Lung (tissue), 12 donors: Measurements from ENCODE around the gene TYRP1. TPM values are rescaled to one million over a fixed set of nuclear protein-coding genes. Genes with fewer than 3 reads are reported as not detected.

Source experiments
- ATAC-seq: fragments of 200-7000 bp; cut with Tn5 transposase; one replicate; pipeline ENCODE4 v1.9.1; 2020; ENCODE audit warnings: moderate number of reproducible peaks; ENCODE audit not compliant: insufficient read depth, low FRiP score
- DNase-seq, 3 donors: peaks; one replicate each; pipeline ENCODE4 v3.0.0-alpha.2; 2013 to 2017
- H3K27ac ChIP-seq, 2 donors: one replicate each; pipeline ENCODE4 v1.5.1; 2013; ENCODE audit warnings: mild to moderate bottlenecking in 2 of 2, moderate library complexity in 2 of 2, control low read depth in 1 of 2, inconsistent platforms in 1 of 2, low read depth in 1 of 2, low read length in 1 of 2
- H3K27me3 ChIP-seq, 3 donors: one replicate each; pipeline ENCODE4 v1.5.1; 2013; ENCODE audit warnings: low read length in 2 of 3; ENCODE audit not compliant: control insufficient read depth in 3 of 3, insufficient read depth in 3 of 3
- H3K36me3 ChIP-seq, 4 donors: one replicate each; pipeline ENCODE4 v1.5.1; 2013; ENCODE audit warnings: low read length in 4 of 4, mild to moderate bottlenecking in 1 of 4, moderate library complexity in 1 of 4; ENCODE audit not compliant: control insufficient read depth in 4 of 4, insufficient read depth in 4 of 4
- H3K4me1 ChIP-seq, 5 donors: one replicate each; pipeline ENCODE4 v1.5.1; 2013; ENCODE audit warnings: low read length in 5 of 5, mild to moderate bottlenecking in 2 of 5, moderate library complexity in 1 of 5; ENCODE audit not compliant: control insufficient read depth in 5 of 5, insufficient read depth in 5 of 5
- H3K4me3 ChIP-seq: one replicate; pipeline ENCODE4 v1.5.1; 2013; ENCODE audit warnings: mild to moderate bottlenecking, control low read depth, moderate library complexity
- H3K9ac ChIP-seq, 2 donors: one replicate each; pipeline ENCODE4 v1.5.1; 2013; ENCODE audit warnings: low read length in 2 of 2, control low read depth in 1 of 2; ENCODE audit not compliant: insufficient read depth in 1 of 2
- H3K9me3 ChIP-seq, 4 donors: one replicate each; pipeline ENCODE4 v1.5.1; 2013; ENCODE audit warnings: low read length in 3 of 4, mild to moderate bottlenecking in 1 of 4, moderate library complexity in 1 of 4; ENCODE audit not compliant: control insufficient read depth in 4 of 4, insufficient read depth in 3 of 4
- WGBS, 2 donors: extraction: QIAGEN DNeasy Blood & Tissue Kit; methylation state at CpG; one replicate each; pipeline ENCODE4 v1.1.7; 2013; 5-methylcytosine and 5-hydroxymethylcytosine counted together
- polyA plus RNA-seq, 2 donors: library from polyadenylated mRNA; stranded (reverse); fragments of 200-250 nt; gene quantifications; one replicate each; pipeline ENCODE4 v1.2.1, GENCODE V29; 2013
- total RNA-seq, 2 donors: library from RNA; depleted of rRNA in 1 of 2; stranded (reverse); fragments of >200 nt in 1 of 2; gene quantifications; one replicate each; pipeline ENCODE4 v1.2.1, GENCODE V29; 2014 to 2021
- TF ChIP-seq, protein P1 (sequence below): IDR thresholded peaks from 2 replicates; pipeline ENCODE4 v1.5.1; 2012; ENCODE audit warnings: mild to moderate bottlenecking; ENCODE audit errors: control extremely low read depth, extremely low read depth
- donor health status: control.
- donor health status: control.
- donor health status: Bipolar disorder and iron deficiency.
- donor health status: healthy.
- donor health status: DM: yes; HTN: yes; CAD: no.

The TYRP1 gene
- total and polyA plus RNA-seq, 4 donors: 0.59 to 5.1 (median 1.3) TPM

DNA sequence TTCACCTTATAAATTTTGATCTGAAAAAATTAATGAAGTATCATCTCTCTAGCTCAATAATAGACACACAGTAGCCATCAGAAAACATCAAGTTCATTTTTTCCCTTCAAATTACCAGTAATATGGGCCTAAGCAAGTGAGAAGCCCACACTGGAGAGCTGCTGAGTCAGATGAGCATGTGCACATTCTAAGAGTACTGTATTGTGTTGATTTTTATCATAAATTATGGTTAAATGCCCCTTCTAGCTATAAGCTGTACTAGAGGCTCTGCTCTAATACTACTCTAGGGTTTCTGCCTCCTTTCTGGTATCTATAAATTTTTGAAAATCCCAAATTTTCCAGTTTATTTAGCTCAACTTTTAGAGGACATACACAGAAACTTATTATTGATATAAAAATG lies 42.1 kb upstream of the TYRP1 start:
- H3K27me3 ChIP-seq: no peaks in the 10 kb centered on the region
- H3K9ac ChIP-seq: no peak overlapping the region
- no peak overlapping the region for H3K27ac ChIP-seq
- no peaks in the 10 kb centered on the region for H3K36me3 ChIP-seq
- H3K4me3 ChIP-seq: no peak overlapping the region
- H3K4me1 ChIP-seq: no peaks in the 10 kb centered on the region
- H3K9me3 ChIP-seq: no peaks in the 10 kb centered on the region
- ATAC-seq (no peak), DNase-seq (no peak)
- TF ChIP-seq, protein P1, sequence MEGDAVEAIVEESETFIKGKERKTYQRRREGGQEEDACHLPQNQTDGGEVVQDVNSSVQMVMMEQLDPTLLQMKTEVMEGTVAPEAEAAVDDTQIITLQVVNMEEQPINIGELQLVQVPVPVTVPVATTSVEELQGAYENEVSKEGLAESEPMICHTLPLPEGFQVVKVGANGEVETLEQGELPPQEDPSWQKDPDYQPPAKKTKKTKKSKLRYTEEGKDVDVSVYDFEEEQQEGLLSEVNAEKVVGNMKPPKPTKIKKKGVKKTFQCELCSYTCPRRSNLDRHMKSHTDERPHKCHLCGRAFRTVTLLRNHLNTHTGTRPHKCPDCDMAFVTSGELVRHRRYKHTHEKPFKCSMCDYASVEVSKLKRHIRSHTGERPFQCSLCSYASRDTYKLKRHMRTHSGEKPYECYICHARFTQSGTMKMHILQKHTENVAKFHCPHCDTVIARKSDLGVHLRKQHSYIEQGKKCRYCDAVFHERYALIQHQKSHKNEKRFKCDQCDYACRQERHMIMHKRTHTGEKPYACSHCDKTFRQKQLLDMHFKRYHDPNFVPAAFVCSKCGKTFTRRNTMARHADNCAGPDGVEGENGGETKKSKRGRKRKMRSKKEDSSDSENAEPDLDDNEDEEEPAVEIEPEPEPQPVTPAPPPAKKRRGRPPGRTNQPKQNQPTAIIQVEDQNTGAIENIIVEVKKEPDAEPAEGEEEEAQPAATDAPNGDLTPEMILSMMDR: no peak

DNA sequence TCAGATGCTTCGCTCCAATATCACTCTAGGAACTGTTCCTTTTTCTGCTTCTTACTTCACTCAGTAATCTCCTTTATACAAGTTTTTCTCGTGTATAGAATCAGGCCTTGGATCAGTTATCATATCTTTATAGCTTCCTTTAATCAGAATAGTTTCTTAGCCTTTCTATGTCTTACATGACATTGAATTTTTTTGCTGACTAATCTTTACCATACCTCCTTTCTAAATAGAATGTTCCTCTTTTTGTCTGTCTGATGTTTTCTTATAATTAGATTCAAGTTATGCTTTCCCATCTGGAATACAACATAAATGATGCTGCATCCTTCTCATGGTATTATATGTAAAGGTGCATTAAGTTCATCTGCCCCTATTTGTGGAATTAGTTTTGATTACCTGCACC lies 40.2 kb upstream of the TYRP1 start:
- TF ChIP-seq, protein P1: no peak
- Histone ChIP-seq H3K4me3 (no peak overlapping the region), H3K9ac (no peak overlapping the region), H3K27me3 (no peaks in the 10 kb centered on the region), H3K9me3 (peaks cover 0 to 6% (median 2%) of the 10 kb centered on the region in 4 donors), H3K36me3 (no peaks in the 10 kb centered on the region), H3K27ac (no peak overlapping the region), H3K4me1 (no peaks in the 10 kb centered on the region)
- WGBS, 2 donors: 15 to 35% methylated on average over 2 of the region's 2 CpGs
- ATAC-seq: no peak
- no peak for DNase-seq

DNA sequence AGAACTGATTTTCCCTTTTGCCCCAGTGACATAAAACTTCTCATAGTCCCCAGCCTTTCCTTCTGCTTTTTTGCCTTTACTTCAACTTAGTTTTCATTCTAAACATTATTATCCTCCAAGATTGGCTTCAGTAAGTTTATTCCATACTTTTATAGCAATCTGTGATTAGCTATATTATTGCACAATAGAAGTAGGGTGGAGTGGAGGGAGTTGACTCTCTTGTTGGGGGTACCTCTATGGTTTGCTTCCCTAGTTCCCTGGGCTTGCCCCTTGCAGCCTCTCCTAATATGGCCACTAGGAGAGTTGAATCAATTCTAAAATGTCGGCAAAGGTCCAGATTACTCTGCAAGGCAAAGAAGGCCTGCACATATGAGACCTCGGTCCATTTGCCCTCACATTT lies 36.4 kb upstream of the TYRP1 start:
- Histone ChIP-seq H3K4me3 (no peak overlapping the region), H3K36me3 (no peaks in the 10 kb centered on the region), H3K4me1 (no peaks in the 10 kb centered on the region), H3K27me3 (no peaks in the 10 kb centered on the region), H3K9me3 (peaks cover 0 to 10% (median 4%) of the 10 kb centered on the region in 4 donors), H3K27ac (no peak overlapping the region), H3K9ac (no peak overlapping the region)
- DNase-seq (no peak), ATAC-seq (no peak)
- WGBS, 2 donors: 92 to 96% methylated on average over 2 of the region's 2 CpGs
- TF ChIP-seq, protein P1: no peak

DNA sequence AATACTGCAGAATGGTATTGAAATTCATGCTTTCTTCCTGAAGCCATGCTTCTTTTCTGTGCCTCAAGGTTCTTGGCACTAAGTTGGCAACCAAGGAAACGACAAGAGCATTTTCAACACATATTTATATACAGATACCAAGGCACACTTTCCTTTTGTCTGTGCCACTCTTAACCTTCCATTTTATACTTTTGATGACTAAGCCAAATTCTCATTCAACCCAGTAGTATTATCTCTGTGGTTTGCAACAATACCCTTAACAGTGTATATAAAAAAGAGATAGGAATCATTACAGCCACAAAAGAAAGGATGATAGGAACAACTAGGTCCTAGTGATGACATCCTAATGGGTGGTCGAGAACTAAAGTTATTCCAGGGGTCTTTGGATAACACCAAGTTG lies 36.0 kb upstream of the TYRP1 start:
- Histone ChIP-seq H3K4me3 (no peak overlapping the region), H3K4me1 (no peaks in the 10 kb centered on the region), H3K9me3 (peaks cover 0 to 10% (median 4%) of the 10 kb centered on the region in 4 donors), H3K27me3 (no peaks in the 10 kb centered on the region), H3K27ac (no peak overlapping the region), H3K9ac (no peak overlapping the region), H3K36me3 (no peaks in the 10 kb centered on the region)
- WGBS, 2 donors: 83 to 90% methylated on average over 2 of the region's 2 CpGs
- TF ChIP-seq, protein P1: no peak
- ATAC-seq (no peak), DNase-seq (no peak)
